Activated naive CD8-positive, alpha-beta T cell treated with anti-CD3 and anti-CD28 coated beads, Interleukin-2, amount 10 ng/mL, durations not matched to agents 7 days and 5 days (primary cell): ENCODE measurements around the gene ZKSCAN4. TPM values are rescaled to one million over a fixed set of nuclear protein-coding genes. Genes with fewer than 3 reads are reported as not detected.
A peak's percentile ranks its signal among the peaks of the same experiment; 100 is the strongest.

Experiments used
- ATAC-seq: fragments of 150-1000 bp; cut with Tn5 transposase; one replicate; pipeline ENCODE4 v1.10.0; 2021; ENCODE audit warnings: low read depth, moderate library complexity
- POLR2A ChIA-PET: fragments of 350-600 bp; sonication (Branson Sonifier 250); formaldehyde crosslinking; loops from one replicate; lab custom pipeline; 2021; ENCODE audit warnings: antibody characterized with exemption; lab: Charles Lee
- DNase-seq: peaks from one replicate; pipeline ENCODE4 v3.0.0; 2021
- H3K27ac Mint-ChIP-seq: one replicate; pipeline ENCODE4 v1.8.0; 2022; ENCODE audit warnings: mild to moderate bottlenecking, mixed read lengths
- H3K27me3 Mint-ChIP-seq: one replicate; pipeline ENCODE4 v1.8.0; 2022; ENCODE audit warnings: mild to moderate bottlenecking, moderate library complexity, mixed read lengths
- H3K36me3 Mint-ChIP-seq: one replicate; pipeline ENCODE4 v1.8.0; 2021; ENCODE audit warnings: mild to moderate bottlenecking, mixed read lengths
- H3K4me1 Mint-ChIP-seq: one replicate; pipeline ENCODE4 v1.8.0; 2021; ENCODE audit warnings: mixed read lengths
- H3K4me3 Mint-ChIP-seq: one replicate; pipeline ENCODE4 v1.8.0; 2022; ENCODE audit warnings: mild to moderate bottlenecking, moderate library complexity, mixed read lengths
- H3K9me3 Mint-ChIP-seq: one replicate; pipeline ENCODE4 v1.8.0; 2021; ENCODE audit warnings: mixed read lengths
- total RNA-seq, 2 experiments: library from RNA; stranded (reverse); gene quantifications; one replicate each; pipeline ENCODE4 v1.2.3, GENCODE V29; 2021

The ZKSCAN4 gene
- total RNA-seq, 2 experiments from 2014 or later = 10.5 to 11.3 TPM

- H3K27ac Mint-ChIP-seq = no peak within 1 kb of the TSS
Observed at GRCh38 chr6:28266962-28267694, 15.1 kb upstream of the ZKSCAN4 start, which contains the start of gene ZSCAN26. ZSCAN26 (plus strand) TSS chr6:28267143; CDS start chr6:28271920, 4,777 bp downstream.

GRCh38 chr6:28266563-28266961 is 14.5 kb upstream of the ZKSCAN4 start:
- no peak for DNase-seq
- ATAC-seq = no peak
- Mint-ChIP-seq H3K4me1 (peaks cover 15% of the 10 kb centered on the region), H3K27ac (no peak overlapping the region), H3K36me3 (peaks cover 2% of the 10 kb centered on the region), H3K9me3 (no peaks in the 10 kb centered on the region), H3K4me3 (no peak overlapping the region), H3K27me3 (no peaks in the 10 kb centered on the region)
- POLR2A ChIA-PET = interaction anchor here (0.5 to 2.0 kb wide), 14 partner anchors 13 to 428 kb away, joined by 3 to 17 read pairs (median 6); partner anchors contain the start of genes PGBD1, ZKSCAN3, ZKSCAN4 and ZKSCAN8

More at GRCh38 chr6:28266962-28267694, 15.1 kb upstream of the ZKSCAN4 start, which contains the start of gene ZSCAN26:
- Mint-ChIP-seq H3K36me3 (peaks cover 4% of the 10 kb centered on the region), H3K4me1 (peaks cover 15% of the 10 kb centered on the region), H3K9me3 (no peaks in the 10 kb centered on the region), H3K4me3 (no peak within 1 kb of the TSS), H3K27me3 (no peaks in the 10 kb centered on the region)
- POLR2A ChIA-PET = interaction anchor here (0.5 to 2.0 kb wide), 17 partner anchors 8 to 428 kb away, joined by 3 to 17 read pairs (median 5); partner anchors contain the start of genes PGBD1, ZKSCAN3, ZKSCAN4 and ZKSCAN8
- ATAC-seq (peak; percentile 98), DNase-seq (peak; percentile 85)

- no peak for DNase-seq
- no peak overlapping the region for H3K4me3 Mint-ChIP-seq
- H3K27me3 Mint-ChIP-seq = peaks cover 2% of the 10 kb centered on the region
- no peaks in the 10 kb centered on the region for H3K36me3 Mint-ChIP-seq
- ATAC-seq = no peak
- POLR2A ChIA-PET = no interaction called here
- no peak overlapping the region for H3K27ac Mint-ChIP-seq
- peaks cover 13% of the 10 kb centered on the region for H3K4me1 Mint-ChIP-seq
- H3K9me3 Mint-ChIP-seq = peaks cover 3% of the 10 kb centered on the region
Observed at GRCh38 chr6:28264834-28265401, 12.8 kb upstream of the ZKSCAN4 start.

- H3K9me3 Mint-ChIP-seq = peaks cover 5% of the 10 kb centered on the region
- H3K27me3 Mint-ChIP-seq = peaks cover 2% of the 10 kb centered on the region
- POLR2A ChIA-PET = interaction anchor here (1.0 kb wide), 1 partner anchor 12 kb away, joined by 4 read pairs; the partner anchor contains the start of gene ZKSCAN4
- DNase-seq = no peak
- H3K4me3 Mint-ChIP-seq = no peak overlapping the region
- H3K36me3 Mint-ChIP-seq = peaks cover 3% of the 10 kb centered on the region
- H3K27ac Mint-ChIP-seq = no peak overlapping the region
- no peak for ATAC-seq
- H3K4me1 Mint-ChIP-seq = peaks cover 14% of the 10 kb centered on the region
Observed at GRCh38 chr6:28263922-28264321, 11.9 kb upstream of the ZKSCAN4 start.

GRCh38 chr6:28258877-28259777 is 7.1 kb upstream of the ZKSCAN4 start, which contains the start of gene NKAPL:
NKAPL (plus strand) TSS chr6:28259297; CDS start chr6:28259372, 75 bp downstream.
- Mint-ChIP-seq H3K36me3 (peaks cover 12% of the 10 kb centered on the region), H3K27ac (peak within 1 kb of the TSS; percentile 72), H3K4me1 (peaks cover 7% of the 10 kb centered on the region), H3K27me3 (peaks cover 4% of the 10 kb centered on the region), H3K9me3 (peaks cover 11% of the 10 kb centered on the region), H3K4me3 (peak within 1 kb of the TSS; percentile 53)
- ATAC-seq = peak; percentile 76
- POLR2A ChIA-PET = no interaction called here
- DNase-seq = peak; percentile 65

GRCh38 chr6:28257042-28257441 is 5.0 kb upstream of the ZKSCAN4 start:
- H3K27ac Mint-ChIP-seq = no peak overlapping the region
- no peak overlapping the region for H3K4me3 Mint-ChIP-seq
- POLR2A ChIA-PET = no interaction called here
- DNase-seq = no peak
- no peak for ATAC-seq
- peaks cover 12% of the 10 kb centered on the region for H3K36me3 Mint-ChIP-seq
- peaks cover 11% of the 10 kb centered on the region for H3K9me3 Mint-ChIP-seq
- H3K27me3 Mint-ChIP-seq = peaks cover 4% of the 10 kb centered on the region
- H3K4me1 Mint-ChIP-seq = peaks cover 11% of the 10 kb centered on the region

GRCh38 chr6:28254121-28254519 is 2.1 kb upstream of the ZKSCAN4 start:
- no peak for DNase-seq
- peaks cover 2% of the 10 kb centered on the region for H3K27me3 Mint-ChIP-seq
- H3K4me1 Mint-ChIP-seq = peaks cover 28% of the 10 kb centered on the region
- no peak overlapping the region for H3K27ac Mint-ChIP-seq
- POLR2A ChIA-PET = interaction anchor here (1.5 kb wide), 1 partner anchor 13 kb away, joined by 5 read pairs; the partner anchor contains the start of gene ZSCAN26
- ATAC-seq = no peak
- peaks cover 6% of the 10 kb centered on the region for H3K9me3 Mint-ChIP-seq
- peaks cover 12% of the 10 kb centered on the region for H3K36me3 Mint-ChIP-seq
- no peak overlapping the region for H3K4me3 Mint-ChIP-seq

GRCh38 chr6:28251661-28252008 is 434 bp downstream of the ZKSCAN4 start:
- H3K9me3 Mint-ChIP-seq = no peaks in the 10 kb centered on the region
- peaks cover 27% of the 10 kb centered on the region for H3K4me1 Mint-ChIP-seq
- peak overlapping the region; percentile 91 for H3K4me3 Mint-ChIP-seq
- H3K27me3 Mint-ChIP-seq = peaks cover 2% of the 10 kb centered on the region
- H3K36me3 Mint-ChIP-seq = peaks cover 22% of the 10 kb centered on the region
- DNase-seq (no peak), ATAC-seq (peak; percentile 83)
- H3K27ac Mint-ChIP-seq = peak overlapping the region; percentile 94
- POLR2A ChIA-PET = interaction anchor here (1.0 to 1.8 kb wide), 7 partner anchors 12 to 361 kb away, joined by 3 to 16 read pairs (median 4); partner anchors contain the start of genes PGBD1, ZSCAN12 and ZSCAN26

- ATAC-seq = no peak
- no peak for DNase-seq
- H3K36me3 Mint-ChIP-seq = peaks cover 29% of the 10 kb centered on the region
- no peaks in the 10 kb centered on the region for H3K27me3 Mint-ChIP-seq
- H3K9me3 Mint-ChIP-seq = no peaks in the 10 kb centered on the region
- no peak overlapping the region for H3K27ac Mint-ChIP-seq
- peaks cover 27% of the 10 kb centered on the region for H3K4me1 Mint-ChIP-seq
- POLR2A ChIA-PET = no interaction called here
- peak overlapping the region; percentile 76 for H3K4me3 Mint-ChIP-seq
Observed at GRCh38 chr6:28250747-28251146, 1.3 kb downstream of the ZKSCAN4 start.

GRCh38 chr6:28248916-28249315 is 3.2 kb downstream of the ZKSCAN4 start:
- peaks cover 43% of the 10 kb centered on the region for H3K36me3 Mint-ChIP-seq

GRCh38 chr6:28245206-28245941 is 6.7 kb downstream of the ZKSCAN4 start:
- POLR2A ChIA-PET = no interaction called here
- peaks cover 40% of the 10 kb centered on the region for H3K36me3 Mint-ChIP-seq
- no peak overlapping the region for H3K27ac Mint-ChIP-seq

More at GRCh38 chr6:28248916-28249315, 3.2 kb downstream of the ZKSCAN4 start:
- Mint-ChIP-seq H3K4me3 (no peak overlapping the region), H3K9me3 (no peaks in the 10 kb centered on the region), H3K27ac (no peak overlapping the region), H3K27me3 (no peaks in the 10 kb centered on the region), H3K4me1 (peaks cover 27% of the 10 kb centered on the region)
- POLR2A ChIA-PET = no interaction called here
- no peak for ATAC-seq
- DNase-seq = no peak

GRCh38 chr6:28243946-28244345 is 8.1 kb downstream of the ZKSCAN4 start:
- ATAC-seq (no peak), DNase-seq (no peak)
- peaks cover 42% of the 10 kb centered on the region for H3K36me3 Mint-ChIP-seq
- peaks cover 2% of the 10 kb centered on the region for H3K9me3 Mint-ChIP-seq
- POLR2A ChIA-PET = no interaction called here
- H3K27ac Mint-ChIP-seq = no peak overlapping the region
- no peaks in the 10 kb centered on the region for H3K27me3 Mint-ChIP-seq
- peaks cover 4% of the 10 kb centered on the region for H3K4me1 Mint-ChIP-seq
- no peak overlapping the region for H3K4me3 Mint-ChIP-seq

More at GRCh38 chr6:28245206-28245941, 6.7 kb downstream of the ZKSCAN4 start:
- no peak for ATAC-seq
- Mint-ChIP-seq H3K4me3 (no peak overlapping the region), H3K27me3 (no peaks in the 10 kb centered on the region), H3K4me1 (peaks cover 14% of the 10 kb centered on the region), H3K9me3 (no peaks in the 10 kb centered on the region)
- DNase-seq = no peak
